ENCODE results near the gene ZBTB7B. TPM values are rescaled to one million over a fixed set of nuclear protein-coding genes. Genes with fewer than 3 reads are reported as not detected.

The ZBTB7B gene
- total and polyA plus RNA-seq, 2 donors (not counting 1 experiment from before 2014, with no cell fraction given) = 55.7 to 67.3 TPM

DNA sequence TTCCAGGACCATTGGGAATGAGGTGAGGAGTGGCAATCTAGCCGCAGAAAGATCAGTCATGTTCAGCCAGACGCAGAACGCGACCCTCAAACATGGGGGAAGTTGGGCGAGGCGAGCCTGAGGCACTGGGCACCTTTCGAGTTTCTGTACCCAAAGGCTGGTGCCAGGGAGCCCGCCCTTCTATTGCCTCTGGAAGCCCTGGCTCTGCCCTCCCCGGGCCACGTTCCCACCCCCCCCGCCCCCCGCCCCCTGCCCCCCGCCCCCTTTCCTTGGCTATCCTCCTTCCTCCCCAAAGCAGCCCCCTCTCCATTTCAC lies 2.2 kb upstream of the ZBTB7B start:
- no peak for DNase-seq
- H3K9ac ChIP-seq (ENCODE audit: low read length) = peak overlapping the region; percentile 91

More for the DNA sequence above, 2.2 kb upstream of the ZBTB7B start:
- peak overlapping the region; percentile 90 for H2AFZ ChIP-seq (ENCODE audit: insufficient read depth, low read depth, low read length, poor library complexity, severe bottlenecking)
- TF ChIP-seq, protein P1, sequence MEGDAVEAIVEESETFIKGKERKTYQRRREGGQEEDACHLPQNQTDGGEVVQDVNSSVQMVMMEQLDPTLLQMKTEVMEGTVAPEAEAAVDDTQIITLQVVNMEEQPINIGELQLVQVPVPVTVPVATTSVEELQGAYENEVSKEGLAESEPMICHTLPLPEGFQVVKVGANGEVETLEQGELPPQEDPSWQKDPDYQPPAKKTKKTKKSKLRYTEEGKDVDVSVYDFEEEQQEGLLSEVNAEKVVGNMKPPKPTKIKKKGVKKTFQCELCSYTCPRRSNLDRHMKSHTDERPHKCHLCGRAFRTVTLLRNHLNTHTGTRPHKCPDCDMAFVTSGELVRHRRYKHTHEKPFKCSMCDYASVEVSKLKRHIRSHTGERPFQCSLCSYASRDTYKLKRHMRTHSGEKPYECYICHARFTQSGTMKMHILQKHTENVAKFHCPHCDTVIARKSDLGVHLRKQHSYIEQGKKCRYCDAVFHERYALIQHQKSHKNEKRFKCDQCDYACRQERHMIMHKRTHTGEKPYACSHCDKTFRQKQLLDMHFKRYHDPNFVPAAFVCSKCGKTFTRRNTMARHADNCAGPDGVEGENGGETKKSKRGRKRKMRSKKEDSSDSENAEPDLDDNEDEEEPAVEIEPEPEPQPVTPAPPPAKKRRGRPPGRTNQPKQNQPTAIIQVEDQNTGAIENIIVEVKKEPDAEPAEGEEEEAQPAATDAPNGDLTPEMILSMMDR (IDR thresholded peaks at IDR 0.05) = no peak
- no peak for TF ChIP-seq EZH2 (IDR thresholded peaks at IDR 0.05; ENCODE audit: borderline replicate concordance, insufficient read depth, low read depth, low read length, poor library complexity, severe bottlenecking)
- no peak for ATAC-seq (ENCODE audit: low read depth)
- H3K4me2 ChIP-seq (replicated peaks; ENCODE audit: low read depth, low read length, poor library complexity, severe bottlenecking) = peak overlapping the region; percentile 97
- H3K27me3 ChIP-seq (replicated peaks in 1 of 4; ENCODE audit: control extremely low read depth in 1 of 4, control insufficient read depth in 3 of 4, insufficient read depth in 4 of 4, low read length in 3 of 4) = no peaks in the 10 kb centered on the region
- Mint-ChIP-seq H3K27ac (peak overlapping the region; percentile 93), H3K4me1 (peaks cover 36% of the 10 kb centered on the region), H3K27me3 (no peaks in the 10 kb centered on the region), H3K4me3 (peak overlapping the region; percentile 90), H3K9me3 (ENCODE audit: insufficient read depth) (no peaks in the 10 kb centered on the region)
- H3K9me3 ChIP-seq (ENCODE audit: control extremely low read depth in 1 of 3, control insufficient read depth in 2 of 3, insufficient read depth in 1 of 3, low read length in 2 of 3) = no peaks in the 10 kb centered on the region
- ChIA-PET POLR2A (interaction anchor here (0.7 to 7.4 kb wide), 7 partner anchors 12 to 64 kb away, joined by 3 to 74 read pairs (median 6); partner anchors contain the start of genes CKS1B and PMVK), CTCF (interaction anchor here (1.0 to 18.4 kb wide), 15 partner anchors 12 to 331 kb away, joined by 3 to 295 read pairs (median 9); partner anchors contain the start of genes CKS1B, FLAD1, PBXIP1 and PMVK)
- H3K4me1 ChIP-seq (ENCODE audit: control insufficient read depth in 2 of 2, insufficient read depth in 2 of 2, low read length in 2 of 2) = peaks cover 26 to 35% of the 10 kb centered on the region in 2 donors
- peak overlapping the region; percentile 63 to 95 (median 86) for H3K4me3 ChIP-seq (ENCODE audit: control extremely low read depth in 1 of 5, extremely low read depth in 1 of 5, insufficient read depth in 1 of 5, low read depth in 2 of 5, low read length in 4 of 5)
- no peaks in the 10 kb centered on the region for H3K36me3 ChIP-seq (replicated peaks in 1 of 2; ENCODE audit: control extremely low read depth in 1 of 2, control insufficient read depth in 1 of 2, extremely low read depth in 1 of 2, insufficient read depth in 2 of 2, low read length in 1 of 2)
- H4K20me1 ChIP-seq (ENCODE audit: control insufficient read depth, insufficient read depth, low read length, poor library complexity, severe bottlenecking) = no peaks in the 10 kb centered on the region
- intact Hi-C loops (cut with micrococcal nuclease) = loop anchor here (2.0 to 5.0 kb wide), 4 partner anchors 62 to 673 kb away; partner anchors contain the start of genes ADAR, ATP8B2, EFNA4 and UBE2Q1
- H3K27ac ChIP-seq (ENCODE audit: low read length in 2 of 2) = peak overlapping the region; percentile 73 to 80
- WGBS (ENCODE audit: insufficient coverage) = 0% methylated on average over 4 of the region's 13 CpGs
- H3K79me2 ChIP-seq (ENCODE audit: control insufficient read depth, insufficient read depth, low read length) = peaks cover 33% of the 10 kb centered on the region
